Measurements from ENCODE around the gene TRIM45.
"Not testable (repeated sequence)": the region's sequence is repeated elsewhere in the genome, so short reads cannot be mapped to it uniquely, and the experiment has no call there.

DNA sequence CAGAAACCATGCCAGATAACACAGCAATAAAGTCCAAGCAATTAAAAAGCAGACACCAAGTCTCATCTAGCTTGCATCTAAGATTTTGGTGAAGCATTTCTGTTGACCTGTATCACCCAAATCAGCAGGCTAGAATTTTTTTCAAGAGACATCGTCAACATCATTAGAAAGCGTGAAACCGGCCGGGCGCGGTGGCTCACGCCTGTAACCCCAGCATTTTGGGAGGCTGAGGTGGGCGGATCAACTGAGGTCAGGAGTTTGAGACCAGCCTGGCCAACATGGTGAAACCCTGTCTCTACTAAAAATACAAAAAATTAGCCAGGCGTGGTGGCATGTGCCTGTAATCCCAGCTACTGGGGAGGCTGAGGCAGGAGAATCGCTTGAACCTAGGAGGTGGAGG is 2.4 kb downstream of the TRIM45 start:
- not testable (repeated sequence) for TF ChIP-seq CTCF (IDR thresholded peaks at IDR 0.05; ENCODE audit: insufficient read depth, low read length, poor library complexity, severe bottlenecking); EZH2phosphoT487 (conservative IDR thresholded peaks at IDR 0.05; ENCODE audit: low read length)

All from SU-DHL-6 (cell line).